GM20000 (cell line): ENCODE data around the gene SGK1.
A peak's percentile ranks its signal among the peaks of the same experiment; 100 is the strongest.

Experiments
- DNase-seq: peaks from one replicate; pipeline ENCODE4 v3.0.0; 2012; ENCODE audit warnings: low spot score
- TF ChIP-seq, protein P1 (sequence below): IDR thresholded peaks from 2 replicates; pipeline ENCODE4 v1.5.1; 2012; ENCODE audit warnings: mild to moderate bottlenecking, control low read depth; ENCODE audit errors: extremely low read depth, missing control alignments

SGK1 gene

DNA sequence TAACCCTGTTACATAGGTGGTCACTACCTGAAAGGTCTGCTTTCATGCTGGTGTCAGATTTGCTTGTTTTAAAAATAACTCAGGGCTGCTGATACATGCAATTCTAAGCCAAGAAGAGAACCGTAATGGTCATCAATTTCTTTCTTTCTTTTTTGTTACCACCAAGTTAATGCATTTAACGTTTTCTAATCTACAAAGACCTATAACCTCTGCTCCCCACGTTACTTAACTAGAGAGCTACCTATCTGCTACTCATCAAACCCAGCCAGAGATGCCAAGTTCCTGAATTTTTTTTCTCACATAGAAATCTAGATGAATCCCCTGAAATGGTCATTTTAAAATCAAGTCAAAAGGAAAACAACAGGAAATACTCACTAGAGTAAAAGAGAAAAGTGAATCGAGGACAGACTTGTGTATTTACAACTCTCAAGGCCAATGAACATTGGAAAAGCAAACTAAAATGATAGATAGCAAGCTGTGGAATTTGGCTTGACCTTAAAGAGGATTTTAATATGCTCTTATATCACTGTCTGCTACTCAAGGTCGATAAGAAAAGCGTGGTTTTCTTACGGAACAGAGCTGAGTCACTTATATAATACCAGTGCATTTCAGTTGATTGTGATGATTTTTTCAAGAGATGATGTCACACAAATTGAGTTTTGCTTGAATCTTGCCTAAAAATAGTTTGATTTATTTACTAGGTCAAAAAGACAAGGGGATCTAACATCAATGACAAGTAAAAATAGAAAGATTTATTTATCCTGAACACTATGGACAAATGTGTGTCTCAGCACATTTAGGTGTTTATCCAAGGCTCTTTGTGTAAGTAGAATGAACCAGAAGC is 67.9 kb downstream of the SGK1 start:
- TF ChIP-seq, protein P1, sequence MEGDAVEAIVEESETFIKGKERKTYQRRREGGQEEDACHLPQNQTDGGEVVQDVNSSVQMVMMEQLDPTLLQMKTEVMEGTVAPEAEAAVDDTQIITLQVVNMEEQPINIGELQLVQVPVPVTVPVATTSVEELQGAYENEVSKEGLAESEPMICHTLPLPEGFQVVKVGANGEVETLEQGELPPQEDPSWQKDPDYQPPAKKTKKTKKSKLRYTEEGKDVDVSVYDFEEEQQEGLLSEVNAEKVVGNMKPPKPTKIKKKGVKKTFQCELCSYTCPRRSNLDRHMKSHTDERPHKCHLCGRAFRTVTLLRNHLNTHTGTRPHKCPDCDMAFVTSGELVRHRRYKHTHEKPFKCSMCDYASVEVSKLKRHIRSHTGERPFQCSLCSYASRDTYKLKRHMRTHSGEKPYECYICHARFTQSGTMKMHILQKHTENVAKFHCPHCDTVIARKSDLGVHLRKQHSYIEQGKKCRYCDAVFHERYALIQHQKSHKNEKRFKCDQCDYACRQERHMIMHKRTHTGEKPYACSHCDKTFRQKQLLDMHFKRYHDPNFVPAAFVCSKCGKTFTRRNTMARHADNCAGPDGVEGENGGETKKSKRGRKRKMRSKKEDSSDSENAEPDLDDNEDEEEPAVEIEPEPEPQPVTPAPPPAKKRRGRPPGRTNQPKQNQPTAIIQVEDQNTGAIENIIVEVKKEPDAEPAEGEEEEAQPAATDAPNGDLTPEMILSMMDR: no peak
- DNase-seq: no peak

DNA sequence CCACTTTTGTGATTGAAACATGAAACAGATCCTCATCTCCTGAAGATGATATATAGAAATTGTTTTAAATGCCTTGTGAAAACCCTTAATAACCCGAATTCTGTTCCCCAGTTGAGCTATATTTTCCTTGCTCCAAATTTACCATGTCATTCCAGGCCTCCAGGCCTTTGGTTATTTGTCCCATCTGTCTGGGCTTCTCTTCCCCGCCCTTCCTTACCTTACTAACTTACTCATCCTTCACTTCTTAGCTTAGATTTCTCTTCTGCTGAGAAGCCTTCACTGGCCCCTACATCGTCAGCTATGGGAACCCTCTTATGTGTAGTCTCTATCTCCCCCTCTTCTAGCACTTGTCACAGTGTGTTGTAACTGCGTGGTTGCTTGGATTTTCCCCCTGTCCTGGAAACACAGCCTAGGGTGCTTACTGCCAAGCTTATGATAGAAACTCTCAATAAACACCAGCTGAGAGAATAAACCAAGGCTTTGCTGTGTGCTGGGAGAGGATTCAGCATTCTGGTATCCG is 68.6 kb downstream of the SGK1 start:
- TF ChIP-seq, protein P1: no peak
- DNase-seq: no peak

DNA sequence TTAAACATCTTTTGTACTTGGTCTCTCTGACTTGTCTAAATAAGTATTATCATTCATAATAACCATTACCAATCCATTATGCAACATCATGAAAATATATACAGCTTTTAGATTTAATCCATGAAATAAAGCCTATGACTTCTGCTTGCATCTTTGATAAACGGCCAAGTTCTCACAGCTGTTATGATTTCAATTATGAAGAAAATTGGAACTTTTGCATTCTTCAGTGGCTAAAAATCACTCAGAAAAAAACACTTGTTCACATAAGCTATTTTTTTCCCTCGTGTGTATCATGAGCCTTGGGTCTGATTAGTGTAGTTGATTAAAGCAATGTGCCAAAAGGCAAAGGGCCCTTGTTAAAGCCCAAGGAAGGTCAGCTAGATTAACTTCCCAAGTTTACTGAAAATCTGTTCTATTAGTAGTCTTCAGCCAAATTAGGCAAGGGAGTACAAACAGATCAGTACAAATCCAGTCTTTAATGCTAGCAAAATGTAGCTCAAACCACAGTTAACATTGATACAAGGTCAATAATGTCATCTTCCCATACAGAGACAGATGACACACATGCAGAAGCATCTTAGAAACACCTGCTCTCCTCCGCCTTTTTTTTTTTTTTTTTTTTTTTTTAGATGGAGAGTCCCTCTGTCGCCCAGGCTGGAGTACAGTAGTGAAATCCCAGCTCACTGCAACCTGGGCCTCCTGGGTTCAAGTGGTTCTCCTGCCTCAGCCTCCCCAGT is 69.9 kb downstream of the SGK1 start:
- DNase-seq: no peak
- TF ChIP-seq, protein P1: no peak

DNA sequence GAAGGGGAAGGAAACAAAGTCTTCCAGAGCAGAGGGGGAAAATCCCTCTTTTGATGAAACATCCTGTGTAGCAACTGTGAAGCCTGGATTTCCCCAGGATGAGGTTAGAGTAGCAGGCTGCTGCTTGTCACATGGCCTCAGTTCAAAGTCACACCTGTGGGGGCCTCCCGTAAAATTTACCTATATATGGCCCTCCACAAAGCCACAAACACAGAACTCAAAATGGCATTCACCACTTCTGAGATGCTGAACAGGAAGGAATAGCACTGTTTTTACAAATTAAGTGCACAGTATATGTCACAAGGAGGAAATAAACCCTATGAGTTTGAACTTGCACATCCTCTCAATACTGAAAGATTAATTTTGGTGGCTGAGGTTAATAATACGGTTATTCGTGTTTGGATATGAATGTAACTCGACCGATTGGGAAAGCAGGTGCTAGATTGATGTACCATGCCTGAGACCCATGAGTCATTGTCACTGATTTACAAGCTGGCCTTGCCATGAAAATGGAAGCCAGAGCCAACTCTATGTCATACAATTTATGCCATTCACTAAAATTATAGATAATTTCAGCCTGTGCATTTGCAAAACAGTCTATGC is 70.6 kb downstream of the SGK1 start:
- peak; percentile 57 for DNase-seq
- TF ChIP-seq, protein P1: no peak

DNA sequence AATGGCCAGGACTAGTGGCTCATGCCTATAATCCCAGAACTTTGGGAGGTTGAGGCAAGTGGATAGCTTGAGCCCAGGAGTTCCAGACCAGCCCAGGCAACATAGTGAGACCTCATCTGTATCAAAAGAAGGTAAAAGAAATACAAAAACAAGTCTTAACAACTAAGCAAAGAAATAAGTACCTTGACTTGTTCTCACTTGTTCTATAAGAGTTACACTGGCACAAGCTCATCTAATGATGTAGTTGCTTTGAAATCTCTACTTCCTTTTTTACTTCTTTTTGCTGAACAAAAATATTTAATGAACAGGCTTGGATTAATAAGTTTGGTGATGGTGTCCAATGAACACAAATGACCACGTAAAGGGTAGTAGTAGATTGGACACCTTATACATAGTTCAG is 72.2 kb downstream of the SGK1 start:
- DNase-seq: no peak
- TF ChIP-seq, protein P1: no peak

DNA sequence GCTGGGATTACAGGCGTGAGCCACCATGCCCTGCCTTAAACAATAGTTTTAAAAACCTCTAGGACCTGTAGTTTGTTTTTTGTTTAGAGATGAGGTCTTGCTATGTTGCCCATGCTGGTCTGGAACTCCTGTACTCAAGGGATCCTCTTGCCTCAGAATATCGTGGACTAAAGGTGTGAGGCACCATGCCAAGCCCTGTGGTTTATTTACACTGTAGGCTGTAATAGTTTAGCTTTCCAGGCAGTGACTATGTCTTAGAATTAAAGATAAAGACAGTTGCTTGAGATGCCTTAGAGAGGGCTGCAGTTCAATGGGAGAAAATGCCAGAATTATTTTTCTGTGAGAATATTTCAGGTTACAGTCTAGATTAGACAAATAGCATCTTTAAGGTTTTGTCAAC is 72.9 kb downstream of the SGK1 start:
- DNase-seq: no peak
- TF ChIP-seq, protein P1: no peak
